IPS-18c (cell line): ENCODE data around the gene ABHD17C.

Experiments
- H3K4me3 ChIP-seq: 2 replicates; pipeline ENCODE4 v1.7.0; 2013; ENCODE audit warnings: low read depth, mild to moderate bottlenecking, low read length, moderate library complexity; ENCODE audit not compliant: insufficient read depth
- H3K9me3 ChIP-seq: one replicate; pipeline ENCODE4 v1.6.1; 2013; ENCODE audit warnings: mild to moderate bottlenecking, low read length, moderate library complexity; ENCODE audit not compliant: control insufficient read depth, insufficient read depth

ABHD17C gene

GRCh38 chr15:80787316-80787715, 92.2 kb downstream of the ABHD17C start:
- Histone ChIP-seq H3K4me3 (no peak overlapping the region), H3K9me3 (no peaks in the 10 kb centered on the region)

DNA sequence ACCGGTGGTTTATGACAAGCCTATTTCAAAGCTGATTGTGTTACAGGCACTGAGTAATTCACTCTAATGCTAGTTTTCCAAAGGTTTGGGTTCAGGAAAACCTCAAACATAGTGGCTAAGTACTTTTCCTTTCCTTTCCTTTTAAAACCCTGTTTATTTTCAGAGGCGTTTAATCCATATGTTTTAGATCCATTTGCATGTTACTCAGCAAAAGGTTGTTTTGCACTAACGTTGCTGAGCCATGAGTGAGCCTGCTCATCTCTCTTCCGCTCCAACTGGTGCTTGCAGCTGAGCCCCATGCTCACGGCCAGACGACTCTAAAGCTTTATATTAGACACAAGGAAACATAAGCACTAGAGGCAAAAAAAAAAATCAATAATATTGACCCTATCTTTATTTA, 93.4 kb downstream of the ABHD17C start:
- no peaks in the 10 kb centered on the region for H3K9me3 ChIP-seq

GRCh38 chr15:80789296-80789695, 94.2 kb downstream of the ABHD17C start:
- Histone ChIP-seq H3K9me3 (no peaks in the 10 kb centered on the region), H3K4me3 (no peak overlapping the region)

More for the DNA sequence above, 93.4 kb downstream of the ABHD17C start:
- H3K4me3 ChIP-seq = no peak overlapping the region

GRCh38 chr15:80789796-80790195, 94.7 kb downstream of the ABHD17C start:
- Histone ChIP-seq H3K4me3 (no peak overlapping the region), H3K9me3 (no peaks in the 10 kb centered on the region)

DNA sequence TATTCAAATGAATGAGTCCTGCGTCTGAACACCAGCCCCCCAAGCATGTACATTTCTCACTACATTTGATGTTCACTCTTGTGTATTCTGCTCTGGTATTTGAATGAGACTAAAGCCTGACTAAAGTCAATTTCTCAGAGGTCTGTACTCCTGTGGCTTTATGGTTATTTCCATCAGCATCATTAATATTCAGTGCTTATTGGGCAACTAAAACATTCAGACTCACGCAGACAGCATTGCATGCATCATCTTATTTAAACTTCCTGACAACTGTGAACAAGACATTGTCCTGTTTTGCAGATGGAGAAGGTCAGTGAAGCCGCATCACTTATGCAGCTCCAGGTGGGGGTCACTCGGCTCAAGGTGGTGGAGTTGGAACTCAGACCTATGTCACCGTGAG, 95.1 kb downstream of the ABHD17C start:
- no peak overlapping the region for H3K4me3 ChIP-seq
- no peaks in the 10 kb centered on the region for H3K9me3 ChIP-seq

- no peak overlapping the region for H3K4me3 ChIP-seq
These were observed 95.9 kb downstream of the ABHD17C start for GRCh38 chr15:80791004-80791403.

DNA sequence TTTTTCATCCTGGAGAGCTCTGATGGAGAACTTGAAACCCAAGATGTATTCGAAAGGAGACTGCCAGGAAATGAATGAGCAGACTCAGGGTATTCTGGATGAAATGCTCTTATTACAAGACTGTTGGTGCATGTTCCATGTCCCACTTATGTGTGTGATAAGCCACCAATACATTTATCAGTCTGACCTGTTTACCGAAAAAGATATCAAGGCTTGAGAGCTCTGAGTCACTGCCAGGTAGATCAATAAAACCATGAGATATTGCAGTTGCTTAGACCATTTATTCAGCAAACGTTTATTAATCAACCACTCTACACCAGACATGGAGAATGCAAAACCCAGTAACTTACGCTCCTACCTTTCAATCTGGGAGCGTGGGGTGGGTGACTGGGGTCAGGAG, 101.3 kb downstream of the ABHD17C start:
- no peak overlapping the region for H3K4me3 ChIP-seq
- H3K9me3 ChIP-seq = no peaks in the 10 kb centered on the region

More at GRCh38 chr15:80791004-80791403, 95.9 kb downstream of the ABHD17C start:
- no peaks in the 10 kb centered on the region for H3K9me3 ChIP-seq

GRCh38 chr15:80798911-80799310, 103.8 kb downstream of the ABHD17C start:
- H3K9me3 ChIP-seq = no peaks in the 10 kb centered on the region
- no peak overlapping the region for H3K4me3 ChIP-seq

- Histone ChIP-seq H3K4me3 (no peak overlapping the region), H3K9me3 (no peaks in the 10 kb centered on the region)
These were observed 105.0 kb downstream of the ABHD17C start for GRCh38 chr15:80800067-80800466.

DNA sequence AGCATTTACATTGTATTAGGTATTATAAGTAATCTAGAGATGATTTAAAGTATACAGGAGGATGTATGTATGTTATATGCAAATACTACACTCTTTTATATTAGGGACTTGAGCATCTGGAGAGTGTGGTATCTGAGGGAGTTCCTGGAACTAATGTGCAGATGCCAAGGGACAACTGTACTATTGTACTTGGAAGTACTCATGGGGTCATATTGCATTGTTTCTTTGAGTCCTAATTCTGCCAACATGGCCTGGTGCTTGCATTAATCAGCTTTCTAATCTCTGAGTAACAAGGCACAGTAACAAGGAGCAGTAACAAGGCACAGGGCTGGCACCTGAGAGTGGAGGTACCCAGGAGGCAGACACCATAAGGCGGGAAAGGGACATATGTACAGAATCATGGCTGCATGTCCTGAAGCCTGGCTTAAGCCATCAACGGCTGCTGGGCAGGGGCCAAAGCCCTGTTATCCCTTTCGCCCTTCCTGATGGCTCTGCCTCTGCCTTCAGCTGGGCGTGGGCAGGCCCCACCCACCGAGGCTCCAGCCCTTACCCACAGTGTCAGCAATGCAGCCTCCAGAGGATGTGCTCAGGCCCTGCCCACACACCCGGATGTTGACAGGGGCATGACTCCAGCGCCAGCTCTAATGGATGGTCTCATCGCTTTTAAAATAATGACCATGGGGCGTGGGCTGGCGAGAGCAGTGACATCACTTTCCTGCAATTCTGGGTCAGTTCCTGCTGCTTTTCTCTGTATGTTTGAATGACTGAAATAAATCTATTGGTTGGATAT, 107.0 kb downstream of the ABHD17C start:
- no peak overlapping the region for H3K4me3 ChIP-seq
- H3K9me3 ChIP-seq = no peaks in the 10 kb centered on the region

GRCh38 chr15:80803580-80804525, 108.7 kb downstream of the ABHD17C start:
- H3K4me3 ChIP-seq = no peak overlapping the region
- no peaks in the 10 kb centered on the region for H3K9me3 ChIP-seq

- no peaks in the 10 kb centered on the region for H3K9me3 ChIP-seq
- H3K4me3 ChIP-seq = no peak overlapping the region
These were observed 109.9 kb downstream of the ABHD17C start for GRCh38 chr15:80804970-80805495.
